Trophoblast cell (in vitro differentiated cells and primary cell): ENCODE results near the gene TIMP2.
A peak's percentile ranks its signal among the peaks of the same experiment; 100 is the strongest.

Source experiments
- DNase-seq, 2 donors: peaks; one replicate each; pipeline ENCODE4 v3.0.0-alpha.2; 2016
- H2AFZ ChIP-seq: 2 replicates; pipeline ENCODE4 v1.6.1; 2013; ENCODE audit warnings: low read length, moderate library complexity, mild to moderate bottlenecking; ENCODE audit not compliant: insufficient read depth, poor library complexity
- H2AK5ac ChIP-seq: 2 replicates; pipeline ENCODE4 v1.6.1; 2013; ENCODE audit warnings: mild to moderate bottlenecking, low read length
- H2BK120ac ChIP-seq: 2 replicates; pipeline ENCODE4 v1.6.1; 2013; ENCODE audit warnings: low read length, mild to moderate bottlenecking, moderate library complexity; ENCODE audit not compliant: insufficient read depth, poor library complexity
- H2BK12ac ChIP-seq: 2 replicates; pipeline ENCODE4 v1.6.1; 2013; ENCODE audit warnings: mild to moderate bottlenecking, low read length, moderate library complexity
- H2BK5ac ChIP-seq: 2 replicates; pipeline ENCODE4 v1.6.1; 2013; ENCODE audit warnings: low read length, low read depth, moderate library complexity, mild to moderate bottlenecking; ENCODE audit not compliant: poor library complexity
- H3K14ac ChIP-seq: 2 replicates; pipeline ENCODE4 v1.6.1; 2013; ENCODE audit warnings: mild to moderate bottlenecking, low read length
- H3K18ac ChIP-seq: 2 replicates; pipeline ENCODE4 v1.6.1; 2013; ENCODE audit warnings: mild to moderate bottlenecking, low read length
- H3K23ac ChIP-seq: 2 replicates; pipeline ENCODE4 v1.6.1; 2013; ENCODE audit warnings: low read length
- H3K27ac ChIP-seq: 2 replicates; pipeline ENCODE4 v1.5.1; 2013; ENCODE audit warnings: low read depth, mild to moderate bottlenecking, inconsistent platforms, low read length, moderate library complexity
- H3K27me3 ChIP-seq: 2 replicates; pipeline ENCODE4 v1.6.1; 2013; ENCODE audit warnings: inconsistent platforms, mild to moderate bottlenecking, low read length, moderate library complexity; ENCODE audit not compliant: insufficient read depth
- H3K36me3 ChIP-seq, 2 experiments: 1 replicate in 1 of 2; 2 replicates in 1 of 2; pipeline ENCODE4 v1.6.1; 2013; ENCODE audit warnings: low read length in 2 of 2, mild to moderate bottlenecking in 2 of 2, moderate library complexity in 1 of 2; ENCODE audit not compliant: insufficient read depth in 2 of 2, control insufficient read depth in 1 of 2
- H3K4ac ChIP-seq: 2 replicates; pipeline ENCODE4 v1.6.1; 2013; ENCODE audit warnings: low read depth, mild to moderate bottlenecking, low read length, moderate library complexity
- H3K4me1 ChIP-seq, 2 experiments: 1 replicate in 1 of 2; 2 replicates in 1 of 2; pipeline ENCODE4 v1.6.1; 2013; ENCODE audit warnings: low read length in 2 of 2, mild to moderate bottlenecking in 2 of 2, moderate library complexity in 1 of 2; ENCODE audit not compliant: insufficient read depth in 2 of 2, control insufficient read depth in 1 of 2
- H3K4me2 ChIP-seq: 2 replicates; pipeline ENCODE4 v1.6.1; 2013; ENCODE audit warnings: inconsistent platforms, mild to moderate bottlenecking, low read length, moderate library complexity
- H3K4me3 ChIP-seq: 2 replicates; pipeline ENCODE4 v1.5.1; 2013; ENCODE audit warnings: mild to moderate bottlenecking, low read depth, low read length, inconsistent platforms
- H3K79me1 ChIP-seq: one replicate; pipeline ENCODE4 v1.6.1; 2013; ENCODE audit warnings: low read length
- H3K79me2 ChIP-seq: 2 replicates; pipeline ENCODE4 v1.6.1; 2013; ENCODE audit warnings: low read length, mild to moderate bottlenecking; ENCODE audit not compliant: control insufficient read depth, insufficient read depth, poor library complexity
- H3K9ac ChIP-seq: 2 replicates; pipeline ENCODE4 v1.6.1; 2013; ENCODE audit warnings: mild to moderate bottlenecking, low read length
- H3K9me3 ChIP-seq: 2 replicates; pipeline ENCODE4 v1.6.1; 2013; ENCODE audit warnings: low read depth, mild to moderate bottlenecking, control low read depth, inconsistent platforms, low read length; ENCODE audit not compliant: insufficient read depth
- H4K12ac ChIP-seq: 2 replicates; pipeline ENCODE4 v1.6.1; 2013; ENCODE audit warnings: low read depth, mild to moderate bottlenecking, low read length, moderate library complexity
- H4K8ac ChIP-seq: 2 replicates; pipeline ENCODE4 v1.6.1; 2013; ENCODE audit warnings: low read depth, mild to moderate bottlenecking, low read length, moderate library complexity
- H4K91ac ChIP-seq: one replicate; pipeline ENCODE4 v1.6.1; 2013; ENCODE audit warnings: low read depth, mild to moderate bottlenecking, low read length, moderate library complexity
- WGBS: extraction: QIAGEN DNeasy Blood & Tissue Kit; methylation state at CpG from one replicate; pipeline ENCODE4 v1.1.7; 2013; ENCODE audit warnings: missing lambda C conversion rate; ENCODE audit not compliant: insufficient read length, insufficient coverage; ENCODE audit errors: extremely low coverage; 5-methylcytosine and 5-hydroxymethylcytosine counted together

The TIMP2 gene

GRCh38 chr17:78971756-78972506, 46.7 kb upstream of the TIMP2 start:
- peak overlapping the region; percentile 21 for H2AK5ac ChIP-seq
- no peak overlapping the region for H2BK5ac ChIP-seq
- H3K27me3 ChIP-seq, result no peaks in the 10 kb centered on the region
- peak overlapping the region; percentile 23 for H4K8ac ChIP-seq
- H2BK120ac ChIP-seq, result no peak overlapping the region
- peaks cover 14% of the 10 kb centered on the region for H3K79me1 ChIP-seq
- no peak overlapping the region for H2AFZ ChIP-seq
- H3K79me2 ChIP-seq, result no peaks in the 10 kb centered on the region
- H3K4ac ChIP-seq, result no peak overlapping the region
- WGBS, result no CpG with 5 or more reads among the region's 22 CpGs
- peaks cover 14 to 16% of the 10 kb centered on the region in 2 experiments for H3K4me1 ChIP-seq
- no peak overlapping the region for H3K27ac ChIP-seq
- no peak overlapping the region for H3K9ac ChIP-seq
- H2BK12ac ChIP-seq, result peak overlapping the region; percentile 88
- peak overlapping the region; percentile 73 for H4K91ac ChIP-seq
- DNase-seq, result no peak
- H3K18ac ChIP-seq, result peak overlapping the region; percentile 13
- H3K23ac ChIP-seq, result no peak overlapping the region
- H3K9me3 ChIP-seq, result no peaks in the 10 kb centered on the region
- no peak overlapping the region for H3K4me2 ChIP-seq
- no peaks in the 10 kb centered on the region for H3K36me3 ChIP-seq
- peak overlapping the region; percentile 17 for H3K14ac ChIP-seq
- H3K4me3 ChIP-seq, result no peak overlapping the region
- H4K12ac ChIP-seq, result no peak overlapping the region

GRCh38 chr17:78970834-78971755, 45.9 kb upstream of the TIMP2 start:
- H2AFZ ChIP-seq, result no peak overlapping the region
- no peaks in the 10 kb centered on the region for H3K79me2 ChIP-seq
- no peak overlapping the region for H2BK5ac ChIP-seq
- no peak overlapping the region for H3K4ac ChIP-seq
- peak overlapping the region; percentile 17 for H3K14ac ChIP-seq
- H3K36me3 ChIP-seq, result no peaks in the 10 kb centered on the region
- peak overlapping the region; percentile 13 for H3K18ac ChIP-seq
- peak overlapping the region; percentile 73 for H4K91ac ChIP-seq
- H3K9ac ChIP-seq, result no peak overlapping the region
- H3K4me1 ChIP-seq, result peaks cover 14 to 16% of the 10 kb centered on the region in 2 experiments
- peaks cover 14% of the 10 kb centered on the region for H3K79me1 ChIP-seq
- no peaks in the 10 kb centered on the region for H3K9me3 ChIP-seq
- WGBS, result no CpG with 5 or more reads among the region's 33 CpGs
- no peak overlapping the region for H3K4me3 ChIP-seq
- peak overlapping the region; percentile 88 for H2BK12ac ChIP-seq
- H3K4me2 ChIP-seq, result no peak overlapping the region
- peak overlapping the region; percentile 23 for H4K8ac ChIP-seq
- no peak overlapping the region for H3K27ac ChIP-seq
- no peak overlapping the region for H3K23ac ChIP-seq
- H3K27me3 ChIP-seq, result no peaks in the 10 kb centered on the region
- no peak overlapping the region for H2BK120ac ChIP-seq
- H4K12ac ChIP-seq, result no peak overlapping the region
- H2AK5ac ChIP-seq, result peak overlapping the region; percentile 21
- DNase-seq, result peak; percentile 60 to 82

GRCh38 chr17:78969865-78970264, 44.7 kb upstream of the TIMP2 start:
- H3K4ac ChIP-seq, result no peak overlapping the region
- peaks cover 14% of the 10 kb centered on the region for H3K79me1 ChIP-seq
- H2AFZ ChIP-seq, result no peak overlapping the region
- H4K8ac ChIP-seq, result no peak overlapping the region
- no peaks in the 10 kb centered on the region for H3K36me3 ChIP-seq
- H3K4me3 ChIP-seq, result no peak overlapping the region
- peaks cover 14 to 16% of the 10 kb centered on the region in 2 experiments for H3K4me1 ChIP-seq
- no peak overlapping the region for H2BK5ac ChIP-seq
- no peak overlapping the region for H3K23ac ChIP-seq
- H4K91ac ChIP-seq, result no peak overlapping the region
- H2AK5ac ChIP-seq, result no peak overlapping the region
- H2BK12ac ChIP-seq, result no peak overlapping the region
- no peaks in the 10 kb centered on the region for H3K27me3 ChIP-seq
- no peak overlapping the region for H3K14ac ChIP-seq
- H3K4me2 ChIP-seq, result no peak overlapping the region
- no peak overlapping the region for H3K9ac ChIP-seq
- H4K12ac ChIP-seq, result no peak overlapping the region
- no peak overlapping the region for H2BK120ac ChIP-seq
- no peak overlapping the region for H3K27ac ChIP-seq
- no peaks in the 10 kb centered on the region for H3K79me2 ChIP-seq
- no CpG with 5 or more reads among the region's 9 CpGs for WGBS
- no peak for DNase-seq
- H3K9me3 ChIP-seq, result no peaks in the 10 kb centered on the region
- H3K18ac ChIP-seq, result no peak overlapping the region

GRCh38 chr17:78967782-78968362, 42.7 kb upstream of the TIMP2 start:
- Histone ChIP-seq H4K91ac (no peak overlapping the region), H2BK5ac (no peak overlapping the region), H4K8ac (no peak overlapping the region), H3K36me3 (no peaks in the 10 kb centered on the region), H3K9ac (no peak overlapping the region), H3K4me1 (peaks cover under 1 to 9% of the 10 kb centered on the region in 2 experiments), H2AK5ac (no peak overlapping the region), H2BK120ac (no peak overlapping the region), H3K79me2 (no peaks in the 10 kb centered on the region), H3K9me3 (no peaks in the 10 kb centered on the region), H3K4ac (no peak overlapping the region), H2BK12ac (no peak overlapping the region), H3K4me3 (no peak overlapping the region), H4K12ac (no peak overlapping the region), H3K14ac (no peak overlapping the region), H3K23ac (no peak overlapping the region), H3K4me2 (no peak overlapping the region), H3K27me3 (no peaks in the 10 kb centered on the region), H3K27ac (no peak overlapping the region), H3K79me1 (peaks cover 7% of the 10 kb centered on the region), H3K18ac (no peak overlapping the region), H2AFZ (no peak overlapping the region)
- peak; percentile 78 to 79 for DNase-seq
- no CpG with 5 or more reads among the region's 21 CpGs for WGBS
